HG02759 (cell line): ENCODE data around the gene SLC26A8.
"Not testable (repeated sequence)": the region's sequence is repeated elsewhere in the genome, so short reads cannot be mapped to it uniquely, and the experiment has no call there.

ENCODE experiments used
- ATAC-seq: cut with Tn5 transposase; IDR thresholded peaks from one replicate; pipeline ENCODE4 v1.9.1; 2021; ENCODE audit warnings: mild to moderate bottlenecking, moderate library complexity; ENCODE audit not compliant: unreplicated experiment

Gene SLC26A8

GRCh38 chr6:35916893-35917292 lies 107.5 kb downstream of the SLC26A8 start:
- not testable (repeated sequence) for ATAC-seq

GRCh38 chr6:35916056-35916455 lies 108.4 kb downstream of the SLC26A8 start:
- no peak for ATAC-seq

- ATAC-seq, result no peak
These were observed 109.9 kb downstream of the SLC26A8 start for GRCh38 chr6:35914536-35914935.

GRCh38 chr6:35911871-35912653 lies 112.4 kb downstream of the SLC26A8 start:
- no peak for ATAC-seq

GRCh38 chr6:35909571-35909970 lies 114.9 kb downstream of the SLC26A8 start:
- not testable (repeated sequence) for ATAC-seq

GRCh38 chr6:35908753-35909401 lies 115.6 kb downstream of the SLC26A8 start:
- ATAC-seq, result not testable (repeated sequence)

- no peak for ATAC-seq
These were observed 116.7 kb downstream of the SLC26A8 start for GRCh38 chr6:35907750-35908149.

GRCh38 chr6:35906499-35906846 lies 118.0 kb downstream of the SLC26A8 start:
- no peak for ATAC-seq

- ATAC-seq, result no peak
These were observed 118.5 kb downstream of the SLC26A8 start for GRCh38 chr6:35905841-35906498.

- no peak for ATAC-seq
These were observed 119.2 kb downstream of the SLC26A8 start for GRCh38 chr6:35905141-35905785.

- ATAC-seq, result no peak
These were observed 120.8 kb downstream of the SLC26A8 start for GRCh38 chr6:35903679-35904078.

GRCh38 chr6:35900448-35900847 lies 124.0 kb downstream of the SLC26A8 start:
- no peak for ATAC-seq

- ATAC-seq, result no peak
These were observed 126.4 kb downstream of the SLC26A8 start for GRCh38 chr6:35898003-35898402.

GRCh38 chr6:35897486-35897885 lies 127.0 kb downstream of the SLC26A8 start:
- no peak for ATAC-seq

GRCh38 chr6:35897036-35897435 lies 127.4 kb downstream of the SLC26A8 start:
- ATAC-seq, result no peak

GRCh38 chr6:35896228-35896627 lies 128.2 kb downstream of the SLC26A8 start:
- no peak for ATAC-seq

- no peak for ATAC-seq
These were observed 128.9 kb downstream of the SLC26A8 start for GRCh38 chr6:35895560-35895959.

- ATAC-seq, result no peak
These were observed 129.7 kb downstream of the SLC26A8 start for GRCh38 chr6:35894776-35895175.
